Stimulated activated CD4-positive, alpha-beta T cell treated with anti-CD3 and anti-CD28 coated beads, Interleukin-1b, Interleukin-23, amount 100 ng/mL, for 1 hour (primary cell): ENCODE measurements around the gene SIGLEC10.

ENCODE experiments used
- DNase-seq, 2 donors: peaks; one replicate each; pipeline ENCODE4 v3.0.0-alpha.2; 2020; ENCODE audit warnings: low read depth in 2 of 2

SIGLEC10 gene

GRCh38 chr19:51365211-51365964 is 52.1 kb downstream of the SIGLEC10 start:
- no peak for DNase-seq

GRCh38 chr19:51364200-51365106 is 53.0 kb downstream of the SIGLEC10 start:
- DNase-seq, result no peak

GRCh38 chr19:51361239-51361638 is 56.2 kb downstream of the SIGLEC10 start:
- no peak for DNase-seq
